Activated T-helper 2 cell treated with anti-CD3 and anti-CD28 coated beads, Interferon-gamma antibody, Interleukin-2, Interleukin-4, amounts not matched to agents 10 μg/mL and 5 μg/mL and 100 μg/mL, durations not matched to agents 14 hours and 24 hours and 36 hours (primary cell): Measurements from ENCODE around the gene CRISPLD2. TPM values are rescaled to one million over a fixed set of nuclear protein-coding genes. Genes with fewer than 3 reads are reported as not detected.

Source experiments
- DNase-seq: peaks from one replicate; pipeline ENCODE4 v3.0.0; 2021; ENCODE audit warnings: low spot score
- H3K27ac Mint-ChIP-seq: one replicate; pipeline ENCODE4 v1.8.0; 2021; ENCODE audit warnings: mixed read lengths
- H3K27me3 Mint-ChIP-seq: one replicate; pipeline ENCODE4 v1.8.0; 2021; ENCODE audit warnings: low read depth, mixed read lengths
- H3K36me3 Mint-ChIP-seq: one replicate; pipeline ENCODE4 v1.8.0; 2021; ENCODE audit warnings: low read depth, mixed read lengths
- H3K4me1 Mint-ChIP-seq: one replicate; pipeline ENCODE4 v1.8.0; 2021; ENCODE audit warnings: low read depth, mixed read lengths
- H3K4me3 Mint-ChIP-seq: one replicate; pipeline ENCODE4 v1.8.0; 2021; ENCODE audit warnings: low read depth, mild to moderate bottlenecking, moderate library complexity, mixed read lengths
- H3K9me3 Mint-ChIP-seq: one replicate; pipeline ENCODE4 v1.8.0; 2021; ENCODE audit warnings: mixed read lengths
- intact Hi-C: fragments of 100-400 bp; cut with micrococcal nuclease; formaldehyde crosslinking; loops from one replicate; pipeline ENCODE4 v1.15.1; 2023
- total RNA-seq: library from RNA; stranded (reverse); gene quantifications from 2 replicates; pipeline ENCODE4 v1.2.3, GENCODE V29; 2022

CRISPLD2 gene
- total RNA-seq, 1 donor from 2014 or later: 0.23 TPM

- DNase-seq: no peak
- intact Hi-C loops: no loop called here
- Mint-ChIP-seq H3K4me1 (peaks cover 6% of the 10 kb centered on the region), H3K36me3 (no peaks in the 10 kb centered on the region), H3K4me3 (no peak overlapping the region), H3K27ac (no peak overlapping the region), H3K27me3 (peaks cover 33% of the 10 kb centered on the region), H3K9me3 (no peaks in the 10 kb centered on the region)
Observed at GRCh38 chr16:84820771-84821170, 986 bp downstream of the CRISPLD2 start.

- Mint-ChIP-seq H3K36me3 (no peaks in the 10 kb centered on the region), H3K27me3 (peaks cover 33% of the 10 kb centered on the region), H3K27ac (no peak overlapping the region), H3K4me1 (peaks cover 6% of the 10 kb centered on the region), H3K4me3 (no peak overlapping the region), H3K9me3 (no peaks in the 10 kb centered on the region)
- DNase-seq: no peak
- intact Hi-C loops: no loop called here
Observed at GRCh38 chr16:84821179-84821578, 1.4 kb downstream of the CRISPLD2 start.

- Mint-ChIP-seq H3K4me3 (no peak overlapping the region), H3K4me1 (peaks cover 6% of the 10 kb centered on the region), H3K27ac (no peak overlapping the region), H3K36me3 (no peaks in the 10 kb centered on the region), H3K27me3 (peaks cover 33% of the 10 kb centered on the region), H3K9me3 (no peaks in the 10 kb centered on the region)
- intact Hi-C loops: no loop called here
- DNase-seq: no peak
Observed at GRCh38 chr16:84821728-84822689, 2.2 kb downstream of the CRISPLD2 start.

- H3K4me3 Mint-ChIP-seq: no peak overlapping the region
- DNase-seq: no peak
- no peak overlapping the region for H3K27ac Mint-ChIP-seq
- intact Hi-C loops: no loop called here
- peaks cover 33% of the 10 kb centered on the region for H3K27me3 Mint-ChIP-seq
- H3K36me3 Mint-ChIP-seq: no peaks in the 10 kb centered on the region
- no peaks in the 10 kb centered on the region for H3K9me3 Mint-ChIP-seq
- peaks cover 6% of the 10 kb centered on the region for H3K4me1 Mint-ChIP-seq
Observed at GRCh38 chr16:84822990-84823389, 3.2 kb downstream of the CRISPLD2 start.

GRCh38 chr16:84823484-84823883, 3.7 kb downstream of the CRISPLD2 start:
- no peaks in the 10 kb centered on the region for H3K36me3 Mint-ChIP-seq
- peaks cover 6% of the 10 kb centered on the region for H3K4me1 Mint-ChIP-seq
- H3K9me3 Mint-ChIP-seq: no peaks in the 10 kb centered on the region
- H3K4me3 Mint-ChIP-seq: no peak overlapping the region
- DNase-seq: no peak
- intact Hi-C loops: no loop called here
- no peak overlapping the region for H3K27ac Mint-ChIP-seq
- H3K27me3 Mint-ChIP-seq: peaks cover 32% of the 10 kb centered on the region

- no peak overlapping the region for H3K27ac Mint-ChIP-seq
- no peak overlapping the region for H3K4me3 Mint-ChIP-seq
- no peaks in the 10 kb centered on the region for H3K36me3 Mint-ChIP-seq
- no peak for DNase-seq
- H3K9me3 Mint-ChIP-seq: no peaks in the 10 kb centered on the region
- peaks cover 6% of the 10 kb centered on the region for H3K4me1 Mint-ChIP-seq
- H3K27me3 Mint-ChIP-seq: peaks cover 27% of the 10 kb centered on the region
- intact Hi-C loops: no loop called here
Observed at GRCh38 chr16:84823926-84824325, 4.1 kb downstream of the CRISPLD2 start.

GRCh38 chr16:84825896-84826557, 6.2 kb downstream of the CRISPLD2 start:
- no peaks in the 10 kb centered on the region for H3K9me3 Mint-ChIP-seq
- no peak for DNase-seq
- peaks cover 13% of the 10 kb centered on the region for H3K27me3 Mint-ChIP-seq
- no peak overlapping the region for H3K4me3 Mint-ChIP-seq
- intact Hi-C loops: no loop called here
- no peaks in the 10 kb centered on the region for H3K36me3 Mint-ChIP-seq
- no peaks in the 10 kb centered on the region for H3K4me1 Mint-ChIP-seq
- H3K27ac Mint-ChIP-seq: no peak overlapping the region

GRCh38 chr16:84826558-84826941, 6.8 kb downstream of the CRISPLD2 start:
- H3K4me3 Mint-ChIP-seq: no peak overlapping the region
- no peak overlapping the region for H3K27ac Mint-ChIP-seq

GRCh38 chr16:84827131-84827574, 7.4 kb downstream of the CRISPLD2 start:
- intact Hi-C loops: no loop called here
- DNase-seq: no peak
- no peaks in the 10 kb centered on the region for H3K4me1 Mint-ChIP-seq
- no peak overlapping the region for H3K4me3 Mint-ChIP-seq
- H3K27me3 Mint-ChIP-seq: peaks cover 8% of the 10 kb centered on the region
- H3K36me3 Mint-ChIP-seq: no peaks in the 10 kb centered on the region
- no peaks in the 10 kb centered on the region for H3K9me3 Mint-ChIP-seq
- H3K27ac Mint-ChIP-seq: no peak overlapping the region

More at GRCh38 chr16:84826558-84826941, 6.8 kb downstream of the CRISPLD2 start:
- Mint-ChIP-seq H3K4me1 (no peaks in the 10 kb centered on the region), H3K36me3 (no peaks in the 10 kb centered on the region), H3K9me3 (no peaks in the 10 kb centered on the region), H3K27me3 (peaks cover 9% of the 10 kb centered on the region)
- intact Hi-C loops: no loop called here
- no peak for DNase-seq

- no peak for DNase-seq
- Mint-ChIP-seq H3K36me3 (no peaks in the 10 kb centered on the region), H3K4me1 (no peaks in the 10 kb centered on the region), H3K27me3 (peaks cover 2% of the 10 kb centered on the region), H3K4me3 (no peak overlapping the region), H3K9me3 (no peaks in the 10 kb centered on the region), H3K27ac (no peak overlapping the region)
- intact Hi-C loops: no loop called here
Observed at GRCh38 chr16:84827897-84828296, 8.1 kb downstream of the CRISPLD2 start.

- H3K27ac Mint-ChIP-seq: no peak overlapping the region
- intact Hi-C loops: no loop called here
Observed at GRCh38 chr16:84828322-84828721, 8.5 kb downstream of the CRISPLD2 start.

GRCh38 chr16:84829168-84829965, 9.6 kb downstream of the CRISPLD2 start:
- no peak for DNase-seq
- Mint-ChIP-seq H3K4me3 (no peak overlapping the region), H3K9me3 (no peaks in the 10 kb centered on the region), H3K4me1 (no peaks in the 10 kb centered on the region), H3K27ac (no peak overlapping the region), H3K36me3 (no peaks in the 10 kb centered on the region), H3K27me3 (no peaks in the 10 kb centered on the region)
- intact Hi-C loops: no loop called here

More at GRCh38 chr16:84828322-84828721, 8.5 kb downstream of the CRISPLD2 start:
- no peaks in the 10 kb centered on the region for H3K27me3 Mint-ChIP-seq
- DNase-seq: no peak
- no peaks in the 10 kb centered on the region for H3K36me3 Mint-ChIP-seq
- no peaks in the 10 kb centered on the region for H3K4me1 Mint-ChIP-seq
- H3K4me3 Mint-ChIP-seq: no peak overlapping the region
- no peaks in the 10 kb centered on the region for H3K9me3 Mint-ChIP-seq
